A375 (cell line): ENCODE measurements around the gene ULK3. TPM values are rescaled to one million over a fixed set of nuclear protein-coding genes. Genes with fewer than 3 reads are reported as not detected.

Experiments
- small RNA-seq: library from RNA; depleted of rRNA; stranded (forward); fragments of <200 nt; gene quantifications from one replicate; pipeline ENCODE3, GENCODE V24; 2014
- total RNA-seq: library from RNA; depleted of rRNA; stranded (reverse); fragments of >200 nt; shearing (Covaris generic); gene quantifications from 2 replicates; pipeline ENCODE4 v1.2.3, GENCODE V29; 2014; rRNA removed

Gene ULK3
- 31.0 and 35.5 TPM in 2 replicates for total RNA-seq

GRCh38 chr15:74842581-74843444, at the start of gene ULK3:
Gene ULK3 (minus strand): TSS chr15:74843156. CDS start chr15:74843105, 51 bp downstream.

GRCh38 chr15:74889883-74890664, 47.1 kb upstream of the ULK3 start, which contains the start of gene MPI:
Gene MPI (plus strand): TSS chr15:74890042. CDS start chr15:74890074, 32 bp downstream.

GRCh38 chr15:74873036-74873755, 30.2 kb upstream of the ULK3 start, which contains the start of gene SCAMP2:
Gene SCAMP2 (minus strand): TSS chr15:74873365. CDS start chr15:74873255, 110 bp downstream.

GRCh38 chr15:74826364-74826819, 16.6 kb downstream of the ULK3 start, which contains the start of gene CPLX3:
Gene CPLX3 (plus strand): TSS chr15:74826627. CDS start chr15:74826704, 77 bp downstream.

GRCh38 chr15:74812533-74812932, 30.4 kb downstream of the ULK3 start, which contains the start of gene LMAN1L:
Gene LMAN1L (plus strand): TSS chr15:74812835. CDS start chr15:74812855, 20 bp downstream.

Small RNAs within 50 kb of the gene (small RNA-seq; reads per million reads assigned to genes)
- gene CPLX3 = not detected
- gene MIR4513 = not detected
- not detected for gene MIR6882

Other genes starting within 250 kb of the ULK3 start
- gene CLK3, start 227.3 kb downstream of the ULK3 start, total RNA-seq = 52.9 and 65.9 TPM in 2 replicates
- gene EDC3, start 147.1 kb downstream of the ULK3 start, total RNA-seq = 12.8 and 14.8 TPM in 2 replicates
- 2.9 and 3.5 TPM in 2 replicates for gene CYP1A1, start 117.6 kb downstream of the ULK3 start, total RNA-seq
- gene CYP1A2, start 94.3 kb downstream of the ULK3 start, total RNA-seq = not detected in 2 replicates
- gene CSK, start 61.1 kb downstream of the ULK3 start, total RNA-seq = 30.0 and 37.9 TPM in 2 replicates
- 0.16 and 0.64 TPM in 2 replicates for gene LMAN1L, start 30.3 kb downstream of the ULK3 start, total RNA-seq
- 0.08 and 0.15 TPM in 2 replicates for gene CPLX3, start 16.5 kb downstream of the ULK3 start, total RNA-seq
- gene SCAMP2, start 30.2 kb upstream of the ULK3 start, total RNA-seq = 13.8 and 18.4 TPM in 2 replicates
- 89.8 and 103 TPM in 2 replicates for gene MPI, start 46.9 kb upstream of the ULK3 start, total RNA-seq
- gene FAM219B, start 63.7 kb upstream of the ULK3 start, total RNA-seq = 34.2 and 37.5 TPM in 2 replicates
- 85.7 and 95.1 TPM in 2 replicates for gene COX5A, start 94.9 kb upstream of the ULK3 start, total RNA-seq
- gene RPP25, start 113.6 kb upstream of the ULK3 start, total RNA-seq = 32.4 and 33.1 TPM in 2 replicates
- gene SCAMP5, start 152.4 kb upstream of the ULK3 start, total RNA-seq = 5.3 and 8.6 TPM in 2 replicates
- 16.9 and 21.7 TPM in 2 replicates for gene PPCDC, start 180.4 kb upstream of the ULK3 start, total RNA-seq